ENCODE data around the gene PCDH8.

The PCDH8 gene, protein sequence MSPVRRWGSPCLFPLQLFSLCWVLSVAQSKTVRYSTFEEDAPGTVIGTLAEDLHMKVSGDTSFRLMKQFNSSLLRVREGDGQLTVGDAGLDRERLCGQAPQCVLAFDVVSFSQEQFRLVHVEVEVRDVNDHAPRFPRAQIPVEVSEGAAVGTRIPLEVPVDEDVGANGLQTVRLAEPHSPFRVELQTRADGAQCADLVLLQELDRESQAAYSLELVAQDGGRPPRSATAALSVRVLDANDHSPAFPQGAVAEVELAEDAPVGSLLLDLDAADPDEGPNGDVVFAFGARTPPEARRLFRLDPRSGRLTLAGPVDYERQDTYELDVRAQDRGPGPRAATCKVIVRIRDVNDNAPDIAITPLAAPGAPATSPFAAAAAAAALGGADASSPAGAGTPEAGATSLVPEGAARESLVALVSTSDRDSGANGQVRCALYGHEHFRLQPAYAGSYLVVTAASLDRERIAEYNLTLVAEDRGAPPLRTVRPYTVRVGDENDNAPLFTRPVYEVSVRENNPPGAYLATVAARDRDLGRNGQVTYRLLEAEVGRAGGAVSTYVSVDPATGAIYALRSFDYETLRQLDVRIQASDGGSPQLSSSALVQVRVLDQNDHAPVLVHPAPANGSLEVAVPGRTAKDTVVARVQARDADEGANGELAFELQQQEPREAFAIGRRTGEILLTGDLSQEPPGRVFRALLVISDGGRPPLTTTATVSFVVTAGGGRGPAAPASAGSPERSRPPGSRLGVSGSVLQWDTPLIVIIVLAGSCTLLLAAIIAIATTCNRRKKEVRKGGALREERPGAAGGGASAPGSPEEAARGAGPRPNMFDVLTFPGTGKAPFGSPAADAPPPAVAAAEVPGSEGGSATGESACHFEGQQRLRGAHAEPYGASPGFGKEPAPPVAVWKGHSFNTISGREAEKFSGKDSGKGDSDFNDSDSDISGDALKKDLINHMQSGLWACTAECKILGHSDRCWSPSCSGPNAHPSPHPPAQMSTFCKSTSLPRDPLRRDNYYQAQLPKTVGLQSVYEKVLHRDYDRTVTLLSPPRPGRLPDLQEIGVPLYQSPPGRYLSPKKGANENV

GRCh38 chr13:52848455-52849195, at the start of gene PCDH8:
TSS of gene PCDH8 (minus strand) at chr13:52848640. CDS start at chr13:52848436, 204 bp downstream.
- peak; percentile 47 for DNase-seq (ENCODE audit: low spot score)

GRCh38 chr13:52896827-52897659, 48.6 kb upstream of the PCDH8 start:
- DNase-seq (ENCODE audit: low spot score): peak; percentile 63

- no peak for DNase-seq (ENCODE audit: low spot score)
These were observed 46.0 kb upstream of the PCDH8 start for GRCh38 chr13:52894413-52894812.

GRCh38 chr13:52892925-52893324, 44.5 kb upstream of the PCDH8 start:
- DNase-seq (ENCODE audit: low spot score): no peak

DNA sequence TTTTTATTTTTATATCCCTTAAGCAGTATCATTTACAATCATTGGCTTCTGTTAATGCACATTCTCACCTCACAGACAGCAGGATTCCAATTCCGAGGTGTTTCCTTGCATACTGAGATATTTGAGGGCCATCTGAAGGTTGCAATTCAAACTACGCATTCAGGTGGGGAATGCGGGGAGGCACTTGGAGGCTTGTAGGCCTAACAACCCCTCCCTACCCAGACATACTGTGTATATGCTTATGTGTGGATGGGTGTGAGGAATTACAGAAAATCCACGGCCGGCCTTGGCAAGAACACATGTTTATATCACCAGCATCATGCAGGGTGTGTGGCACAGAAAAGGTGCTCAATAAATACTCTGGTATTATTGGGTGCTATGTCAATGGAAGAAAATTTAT, 43.3 kb upstream of the PCDH8 start:
- no peak for DNase-seq (ENCODE audit: low spot score)

GRCh38 chr13:52887165-52887564, 38.7 kb upstream of the PCDH8 start:
- no peak for DNase-seq (ENCODE audit: low spot score)

GRCh38 chr13:52885141-52885540, 36.7 kb upstream of the PCDH8 start:
- no peak for DNase-seq (ENCODE audit: low spot score)

DNA sequence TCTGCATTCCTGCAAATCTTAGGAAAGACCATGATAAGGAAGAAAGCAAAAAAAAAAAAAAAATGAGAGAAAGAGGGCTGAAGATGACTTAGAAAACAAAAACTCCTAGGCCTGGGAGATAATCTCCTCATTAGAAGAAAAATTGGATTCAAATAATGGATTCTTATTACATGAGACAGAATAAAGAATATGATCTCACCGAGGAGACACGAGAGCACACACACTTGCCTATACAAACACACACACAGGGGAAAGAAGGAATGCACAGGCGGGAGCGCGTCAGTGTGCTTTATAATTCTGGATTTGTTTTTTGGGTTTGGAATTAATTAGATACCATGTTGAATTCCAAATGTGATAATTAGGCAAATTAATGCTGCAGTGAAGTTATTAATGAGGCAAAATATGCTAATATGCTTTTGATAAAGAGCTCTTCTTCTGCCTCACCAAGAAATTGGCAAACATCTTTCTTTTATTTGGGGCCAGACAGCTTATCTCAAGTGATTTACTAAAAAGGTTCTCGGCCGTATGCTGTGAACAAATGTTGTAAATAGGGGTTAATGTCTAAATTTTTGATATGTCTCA, 36.1 kb upstream of the PCDH8 start:
- no peak for DNase-seq (ENCODE audit: low spot score)

DNA sequence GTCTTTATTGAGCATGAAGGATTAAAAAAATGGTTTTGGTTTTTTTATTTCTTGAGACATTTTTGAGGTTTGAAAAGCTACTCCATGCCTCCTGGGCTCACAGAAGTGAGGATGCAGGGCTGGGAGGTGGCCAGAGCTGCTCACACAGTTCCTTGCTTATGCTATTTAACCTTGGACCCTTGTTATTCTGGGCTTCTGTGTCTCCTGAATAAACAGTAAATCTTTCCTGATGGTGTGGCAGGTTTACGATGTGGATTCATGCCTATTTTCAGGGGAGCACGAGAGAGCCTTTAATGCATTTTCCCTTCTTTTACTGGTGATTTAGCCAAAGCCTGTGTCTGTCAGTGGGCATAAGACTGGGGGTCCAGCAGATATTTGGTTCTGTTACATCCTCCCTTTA, 34.3 kb upstream of the PCDH8 start:
- DNase-seq (ENCODE audit: low spot score): no peak

DNA sequence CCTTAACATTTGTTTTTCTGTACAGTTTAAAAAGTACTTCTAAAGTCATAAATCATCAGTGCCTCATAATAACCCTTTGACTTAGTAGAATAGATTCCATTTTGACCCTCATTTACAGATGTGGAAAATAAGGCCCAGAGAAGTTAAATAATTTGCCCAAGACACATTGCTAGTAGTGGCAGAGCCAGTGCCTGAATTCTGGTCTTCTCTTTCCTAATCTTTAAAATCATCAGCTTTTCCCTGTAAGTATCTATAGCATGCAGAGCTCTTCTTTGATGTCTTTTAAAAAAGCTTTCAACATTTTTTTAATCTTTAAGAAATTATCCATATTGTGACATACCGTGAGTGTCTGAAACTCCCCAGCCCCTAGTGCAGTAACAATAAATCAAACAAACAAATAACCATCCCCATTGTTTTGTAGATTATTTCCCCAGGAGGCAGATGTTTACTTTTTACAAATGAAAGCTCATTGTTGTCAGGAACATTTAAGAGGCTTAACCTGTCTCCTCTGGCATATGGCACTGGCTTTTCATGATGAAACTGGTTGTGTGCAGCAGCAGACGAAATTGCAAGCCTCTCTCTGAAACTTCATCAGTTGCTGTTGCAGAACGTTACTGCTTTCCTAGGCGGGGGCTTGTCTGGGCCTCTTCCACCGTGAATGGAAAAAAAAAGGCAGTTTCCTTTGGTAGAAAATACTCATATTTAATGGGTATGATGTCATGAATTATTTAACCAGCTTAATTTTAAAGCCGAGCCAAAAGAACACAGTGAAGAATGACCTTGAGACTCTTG, 31.7 kb upstream of the PCDH8 start:
- DNase-seq (ENCODE audit: low spot score): no peak

DNA sequence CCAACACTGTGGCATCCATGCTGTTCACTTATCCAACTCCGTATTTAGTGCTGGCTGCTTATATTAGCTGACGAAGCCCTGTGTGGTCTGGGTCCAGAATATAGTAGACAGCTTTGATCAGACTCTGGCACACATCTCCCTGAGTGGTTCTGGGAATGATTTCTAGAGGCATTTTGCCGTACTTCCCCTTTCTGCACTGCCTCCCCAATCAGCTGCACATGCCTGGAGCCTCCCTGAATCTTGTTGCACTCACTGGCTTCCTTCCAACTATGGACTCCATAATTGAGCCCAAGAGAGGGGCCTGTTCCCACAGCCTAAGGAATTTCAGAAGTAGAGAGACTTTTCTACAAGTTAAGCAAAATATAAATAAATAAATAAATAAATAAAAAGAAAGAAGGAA, 30.4 kb upstream of the PCDH8 start:
- DNase-seq (ENCODE audit: low spot score): no peak

GRCh38 chr13:52870143-52870542, 21.7 kb upstream of the PCDH8 start:
- DNase-seq (ENCODE audit: low spot score): no peak

GRCh38 chr13:52869621-52870020, 21.2 kb upstream of the PCDH8 start:
- no peak for DNase-seq (ENCODE audit: low spot score)

GRCh38 chr13:52869050-52869449, 20.6 kb upstream of the PCDH8 start:
- no peak for DNase-seq (ENCODE audit: low spot score)

- no peak for DNase-seq (ENCODE audit: low spot score)
These were observed 19.8 kb upstream of the PCDH8 start for GRCh38 chr13:52868190-52868589.

- DNase-seq (ENCODE audit: low spot score): no peak
These were observed 16.5 kb upstream of the PCDH8 start for GRCh38 chr13:52864941-52865340.

- no peak for DNase-seq (ENCODE audit: low spot score)
These were observed 14.1 kb upstream of the PCDH8 start for GRCh38 chr13:52862358-52863206.

DNA sequence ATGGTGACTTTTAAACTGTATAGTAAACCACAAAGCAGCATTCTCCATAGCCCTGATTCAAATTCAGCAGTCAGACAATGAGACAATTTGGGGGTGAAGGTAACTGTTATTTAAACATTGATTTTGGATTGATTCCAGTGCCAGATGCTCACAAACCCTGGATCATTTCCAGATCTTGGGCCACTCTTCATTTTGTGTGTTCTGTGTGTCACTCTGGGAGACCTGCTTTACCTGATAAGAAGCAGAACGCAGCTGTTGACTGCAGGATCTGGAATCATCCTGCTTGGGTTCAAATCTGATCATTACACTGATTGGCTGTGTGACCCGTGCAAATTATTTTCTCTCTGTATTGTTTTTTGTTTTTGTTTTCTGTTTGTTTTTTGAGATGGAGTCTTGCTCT, 4.0 kb upstream of the PCDH8 start:
- DNase-seq (ENCODE audit: low spot score): no peak
